ENCODE measurements around the gene STK39.

Gene STK39

GRCh38 chr2:168167511-168168263, 79.7 kb downstream of the STK39 start:
- Mint-ChIP-seq H3K27ac (no peak overlapping the region), H3K36me3 (peaks cover 15% of the 10 kb centered on the region)

GRCh38 chr2:168166902-168167510, 80.4 kb downstream of the STK39 start:
- H3K36me3 Mint-ChIP-seq: peaks cover 15% of the 10 kb centered on the region
- H3K4me1 Mint-ChIP-seq: peaks cover 48% of the 10 kb centered on the region
- H3K9me3 Mint-ChIP-seq: no peaks in the 10 kb centered on the region
- no peak overlapping the region for H3K27ac Mint-ChIP-seq
- no peaks in the 10 kb centered on the region for H3K27me3 Mint-ChIP-seq
- H3K4me3 Mint-ChIP-seq: no peak overlapping the region

More at GRCh38 chr2:168167511-168168263, 79.7 kb downstream of the STK39 start:
- Mint-ChIP-seq H3K27me3 (no peaks in the 10 kb centered on the region), H3K4me3 (no peak overlapping the region), H3K4me1 (peaks cover 48% of the 10 kb centered on the region), H3K9me3 (no peaks in the 10 kb centered on the region)

- Mint-ChIP-seq H3K27ac (peak overlapping the region; percentile 62), H3K27me3 (no peaks in the 10 kb centered on the region), H3K36me3 (peaks cover 15% of the 10 kb centered on the region), H3K4me3 (no peak overlapping the region), H3K9me3 (no peaks in the 10 kb centered on the region), H3K4me1 (peaks cover 48% of the 10 kb centered on the region)
Observed at GRCh38 chr2:168165985-168166901, 81.2 kb downstream of the STK39 start.

GRCh38 chr2:168165397-168165796, 82.0 kb downstream of the STK39 start:
- H3K9me3 Mint-ChIP-seq: no peaks in the 10 kb centered on the region
- peak overlapping the region; percentile 62 for H3K27ac Mint-ChIP-seq
- H3K4me3 Mint-ChIP-seq: no peak overlapping the region
- H3K4me1 Mint-ChIP-seq: peaks cover 45% of the 10 kb centered on the region
- H3K36me3 Mint-ChIP-seq: peaks cover 13% of the 10 kb centered on the region
- H3K27me3 Mint-ChIP-seq: no peaks in the 10 kb centered on the region

GRCh38 chr2:168160897-168161296, 86.5 kb downstream of the STK39 start:
- Mint-ChIP-seq H3K9me3 (no peaks in the 10 kb centered on the region), H3K4me1 (peaks cover 33% of the 10 kb centered on the region), H3K27me3 (no peaks in the 10 kb centered on the region), H3K36me3 (peaks cover 18% of the 10 kb centered on the region), H3K4me3 (no peak overlapping the region), H3K27ac (no peak overlapping the region)

GRCh38 chr2:168159754-168160585, 87.4 kb downstream of the STK39 start:
- Mint-ChIP-seq H3K4me1 (peaks cover 26% of the 10 kb centered on the region), H3K4me3 (no peak overlapping the region), H3K27ac (no peak overlapping the region), H3K36me3 (peaks cover 18% of the 10 kb centered on the region), H3K9me3 (no peaks in the 10 kb centered on the region), H3K27me3 (no peaks in the 10 kb centered on the region)

- H3K36me3 Mint-ChIP-seq: peaks cover 19% of the 10 kb centered on the region
- peaks cover 18% of the 10 kb centered on the region for H3K4me1 Mint-ChIP-seq
- H3K4me3 Mint-ChIP-seq: no peak overlapping the region
- H3K27me3 Mint-ChIP-seq: no peaks in the 10 kb centered on the region
- H3K27ac Mint-ChIP-seq: no peak overlapping the region
- H3K9me3 Mint-ChIP-seq: no peaks in the 10 kb centered on the region
Observed at GRCh38 chr2:168158586-168158985, 88.8 kb downstream of the STK39 start.

DNA sequence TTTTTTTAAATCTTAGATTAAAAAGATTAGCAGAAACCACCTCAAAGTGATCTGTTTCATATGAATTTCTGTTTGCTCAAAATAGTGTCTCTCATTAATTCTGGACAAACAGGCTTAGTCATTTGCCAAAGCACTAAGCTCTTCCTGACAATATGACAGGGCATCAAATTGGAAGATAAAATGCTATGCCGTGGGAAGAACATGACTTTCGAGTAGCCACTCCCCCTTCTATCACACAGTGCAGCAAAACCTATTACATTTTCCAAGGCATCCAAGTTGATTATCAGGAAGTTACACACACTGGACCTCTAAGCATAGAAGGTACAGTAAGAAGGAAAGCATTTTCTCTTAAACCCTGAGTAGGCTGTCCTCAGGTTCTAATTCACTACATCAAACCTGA, 89.5 kb downstream of the STK39 start:
- Mint-ChIP-seq H3K4me3 (no peak overlapping the region), H3K27me3 (no peaks in the 10 kb centered on the region), H3K4me1 (peaks cover 12% of the 10 kb centered on the region), H3K9me3 (no peaks in the 10 kb centered on the region), H3K27ac (no peak overlapping the region), H3K36me3 (peaks cover 14% of the 10 kb centered on the region)

- Mint-ChIP-seq H3K4me3 (no peak overlapping the region), H3K4me1 (peaks cover 16% of the 10 kb centered on the region), H3K36me3 (peaks cover 18% of the 10 kb centered on the region), H3K27ac (no peak overlapping the region), H3K27me3 (no peaks in the 10 kb centered on the region), H3K9me3 (no peaks in the 10 kb centered on the region)
Observed at GRCh38 chr2:168157070-168157469, 90.3 kb downstream of the STK39 start.

GRCh38 chr2:168156661-168157060, 90.7 kb downstream of the STK39 start:
- peaks cover 16% of the 10 kb centered on the region for H3K4me1 Mint-ChIP-seq
- H3K4me3 Mint-ChIP-seq: no peak overlapping the region
- no peaks in the 10 kb centered on the region for H3K27me3 Mint-ChIP-seq
- no peak overlapping the region for H3K27ac Mint-ChIP-seq
- peaks cover 18% of the 10 kb centered on the region for H3K36me3 Mint-ChIP-seq
- H3K9me3 Mint-ChIP-seq: no peaks in the 10 kb centered on the region

GRCh38 chr2:168155680-168156079, 91.7 kb downstream of the STK39 start:
- Mint-ChIP-seq H3K36me3 (peaks cover 19% of the 10 kb centered on the region), H3K27me3 (no peaks in the 10 kb centered on the region), H3K27ac (no peak overlapping the region), H3K9me3 (no peaks in the 10 kb centered on the region), H3K4me3 (no peak overlapping the region), H3K4me1 (peaks cover 16% of the 10 kb centered on the region)

GRCh38 chr2:168155046-168155445, 92.3 kb downstream of the STK39 start:
- H3K9me3 Mint-ChIP-seq: no peaks in the 10 kb centered on the region
- peaks cover 19% of the 10 kb centered on the region for H3K36me3 Mint-ChIP-seq
- H3K4me3 Mint-ChIP-seq: no peak overlapping the region
- H3K4me1 Mint-ChIP-seq: peaks cover 16% of the 10 kb centered on the region
- H3K27me3 Mint-ChIP-seq: no peaks in the 10 kb centered on the region
- H3K27ac Mint-ChIP-seq: no peak overlapping the region

DNA sequence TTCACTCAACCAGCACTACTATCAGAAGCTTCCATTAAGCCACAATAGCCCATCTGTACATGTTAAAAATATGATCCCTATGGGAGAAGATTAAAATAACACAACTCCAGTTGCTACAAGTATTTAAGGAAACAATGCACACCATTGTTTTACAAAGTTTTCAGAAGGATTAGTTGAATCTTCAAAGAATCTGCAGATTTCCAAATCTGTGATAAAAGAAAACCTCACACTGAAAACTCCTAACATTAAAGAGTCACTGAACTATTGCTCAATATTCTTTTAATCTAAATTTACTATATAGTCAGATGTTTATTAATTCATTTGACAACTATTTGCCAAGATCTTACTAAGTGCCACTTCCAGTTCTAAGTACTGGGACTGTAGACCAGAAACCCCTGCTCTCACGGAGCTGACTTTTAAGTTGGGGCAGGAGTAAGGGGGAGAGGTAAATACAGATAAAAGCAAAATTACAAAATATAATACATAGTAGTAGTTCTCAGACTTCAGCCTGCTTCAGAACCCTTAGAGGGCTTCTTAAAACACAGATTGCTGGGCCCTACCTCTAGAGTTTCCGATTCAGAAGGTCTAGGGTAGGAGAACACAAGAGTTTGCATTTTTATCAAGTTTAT, 94.4 kb downstream of the STK39 start:
- H3K4me1 Mint-ChIP-seq: peaks cover 13% of the 10 kb centered on the region
- no peak overlapping the region for H3K27ac Mint-ChIP-seq
- no peak overlapping the region for H3K4me3 Mint-ChIP-seq
- no peaks in the 10 kb centered on the region for H3K27me3 Mint-ChIP-seq
- no peaks in the 10 kb centered on the region for H3K9me3 Mint-ChIP-seq
- peaks cover 12% of the 10 kb centered on the region for H3K36me3 Mint-ChIP-seq

- H3K4me1 Mint-ChIP-seq: peaks cover 5% of the 10 kb centered on the region
- H3K27ac Mint-ChIP-seq: no peak overlapping the region
- peaks cover 8% of the 10 kb centered on the region for H3K36me3 Mint-ChIP-seq
- no peak overlapping the region for H3K4me3 Mint-ChIP-seq
- H3K27me3 Mint-ChIP-seq: no peaks in the 10 kb centered on the region
- H3K9me3 Mint-ChIP-seq: no peaks in the 10 kb centered on the region
Observed at GRCh38 chr2:168149986-168150385, 97.4 kb downstream of the STK39 start.
